ENCODE measurements around the gene MTA2. TPM values are rescaled to one million over a fixed set of nuclear protein-coding genes. Genes with fewer than 3 reads are reported as not detected.

The MTA2 gene
- total and polyA plus RNA-seq, 2 donors (not counting 1 experiment from before 2014, with no cell fraction given): 37.2 to 139 TPM

DNA sequence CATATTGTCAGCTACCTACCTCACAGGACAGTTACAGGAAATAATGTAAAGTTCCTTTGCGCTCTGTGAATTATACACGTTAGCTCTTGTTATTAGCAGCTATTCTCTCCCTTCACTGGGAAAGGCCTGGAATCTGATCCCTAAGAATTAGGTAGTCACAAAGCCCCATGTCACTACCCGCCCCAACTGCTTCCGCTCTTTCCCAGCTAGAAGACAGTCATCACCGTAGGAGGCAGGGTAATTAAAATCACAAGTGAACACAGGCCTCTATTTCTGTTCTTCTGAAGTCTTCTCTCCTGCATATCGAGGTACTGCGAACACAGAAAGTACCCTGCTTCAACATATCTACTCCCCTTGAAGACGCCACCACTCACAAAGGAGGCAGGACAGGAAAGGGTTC, 42.5 kb downstream of the MTA2 start:
- Histone ChIP-seq H3K27ac (ENCODE audit: low read length in 2 of 2) (peak overlapping the region in 1 of 2 donors; percentile 98), H3K36me3 (replicated peaks in 1 of 2; ENCODE audit: control extremely low read depth in 1 of 2, control insufficient read depth in 1 of 2, extremely low read depth in 1 of 2, insufficient read depth in 2 of 2, low read length in 1 of 2) (peaks cover 10 to 36% of the 10 kb centered on the region in 2 experiments), H3K9ac (ENCODE audit: low read length) (no peak overlapping the region), H2AFZ (ENCODE audit: insufficient read depth, low read depth, low read length, poor library complexity, severe bottlenecking) (no peak overlapping the region), H3K4me2 (replicated peaks; ENCODE audit: low read depth, low read length, poor library complexity, severe bottlenecking) (no peak overlapping the region), H4K20me1 (ENCODE audit: control insufficient read depth, insufficient read depth, low read length, poor library complexity, severe bottlenecking) (peaks cover 15% of the 10 kb centered on the region), H3K79me2 (ENCODE audit: control insufficient read depth, insufficient read depth, low read length) (peaks cover 13% of the 10 kb centered on the region), H3K4me1 (ENCODE audit: control insufficient read depth in 2 of 2, insufficient read depth in 2 of 2, low read length in 2 of 2) (peaks cover 37 to 55% of the 10 kb centered on the region in 2 donors), H3K27me3 (replicated peaks in 1 of 4; ENCODE audit: control extremely low read depth in 1 of 4, control insufficient read depth in 3 of 4, insufficient read depth in 4 of 4, low read length in 3 of 4) (no peaks in the 10 kb centered on the region), H3K4me3 (ENCODE audit: control extremely low read depth in 1 of 5, extremely low read depth in 1 of 5, insufficient read depth in 1 of 5, low read depth in 2 of 5, low read length in 4 of 5) (no peak overlapping the region), H3K9me3 (ENCODE audit: control extremely low read depth in 1 of 3, control insufficient read depth in 2 of 3, insufficient read depth in 1 of 3, low read length in 2 of 3) (no peaks in the 10 kb centered on the region)
- ATAC-seq (ENCODE audit: low read depth) (no peak), DNase-seq (no peak)
- WGBS (ENCODE audit: insufficient coverage): 94% methylated on average over 5 of the region's 8 CpGs
- TF ChIP-seq, protein P1, sequence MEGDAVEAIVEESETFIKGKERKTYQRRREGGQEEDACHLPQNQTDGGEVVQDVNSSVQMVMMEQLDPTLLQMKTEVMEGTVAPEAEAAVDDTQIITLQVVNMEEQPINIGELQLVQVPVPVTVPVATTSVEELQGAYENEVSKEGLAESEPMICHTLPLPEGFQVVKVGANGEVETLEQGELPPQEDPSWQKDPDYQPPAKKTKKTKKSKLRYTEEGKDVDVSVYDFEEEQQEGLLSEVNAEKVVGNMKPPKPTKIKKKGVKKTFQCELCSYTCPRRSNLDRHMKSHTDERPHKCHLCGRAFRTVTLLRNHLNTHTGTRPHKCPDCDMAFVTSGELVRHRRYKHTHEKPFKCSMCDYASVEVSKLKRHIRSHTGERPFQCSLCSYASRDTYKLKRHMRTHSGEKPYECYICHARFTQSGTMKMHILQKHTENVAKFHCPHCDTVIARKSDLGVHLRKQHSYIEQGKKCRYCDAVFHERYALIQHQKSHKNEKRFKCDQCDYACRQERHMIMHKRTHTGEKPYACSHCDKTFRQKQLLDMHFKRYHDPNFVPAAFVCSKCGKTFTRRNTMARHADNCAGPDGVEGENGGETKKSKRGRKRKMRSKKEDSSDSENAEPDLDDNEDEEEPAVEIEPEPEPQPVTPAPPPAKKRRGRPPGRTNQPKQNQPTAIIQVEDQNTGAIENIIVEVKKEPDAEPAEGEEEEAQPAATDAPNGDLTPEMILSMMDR (IDR thresholded peaks at IDR 0.05): no peak
- TF ChIP-seq EZH2 (IDR thresholded peaks at IDR 0.05; ENCODE audit: borderline replicate concordance, insufficient read depth, low read depth, low read length, poor library complexity, severe bottlenecking): no peak
- POLR2A ChIA-PET: interaction anchor here (9.3 kb wide), 1 partner anchor 17 kb away, joined by 119 read pairs; no protein-coding TSS in a partner anchor
- Mint-ChIP-seq H3K4me1 (peaks cover 49% of the 10 kb centered on the region), H3K9me3 (ENCODE audit: insufficient read depth) (no peaks in the 10 kb centered on the region), H3K27me3 (no peaks in the 10 kb centered on the region), H3K27ac (peak overlapping the region; percentile 78), H3K4me3 (peak overlapping the region; percentile 34)
- CTCF ChIA-PET: interaction anchor here (0.6 to 13.2 kb wide), 15 partner anchors 8 to 164 kb away, joined by 3 to 376 read pairs (median 9); partner anchors contain the start of genes AHNAK and EEF1G
- intact Hi-C loops (cut with micrococcal nuclease): loop anchor here (5.0 kb wide), 1 partner anchor 283 kb away; no protein-coding TSS in a partner anchor

DNA sequence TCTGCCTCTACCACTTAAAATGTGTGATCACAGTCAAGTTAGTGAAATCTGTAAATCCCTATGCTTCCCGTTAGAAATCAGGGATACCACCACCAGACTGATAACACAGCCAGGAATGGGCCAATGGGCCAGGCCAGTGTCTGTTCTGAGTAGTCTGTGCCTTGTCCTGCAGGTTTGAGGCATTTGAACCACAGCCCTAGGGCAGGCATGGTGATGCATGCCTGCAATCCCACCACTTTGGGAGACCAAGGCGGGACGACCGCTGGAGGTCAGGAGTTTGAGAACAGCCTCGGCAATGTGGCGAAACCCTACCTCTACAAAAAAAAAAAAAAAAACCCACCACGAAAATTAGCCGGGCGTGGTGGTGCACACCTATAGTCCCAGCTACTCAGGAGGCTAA, 43.0 kb downstream of the MTA2 start:
- peaks cover 18% of the 10 kb centered on the region for H3K79me2 ChIP-seq (ENCODE audit: control insufficient read depth, insufficient read depth, low read length)
- H3K9ac ChIP-seq (ENCODE audit: low read length): no peak overlapping the region
- H3K9me3 ChIP-seq (ENCODE audit: control extremely low read depth in 1 of 3, control insufficient read depth in 2 of 3, insufficient read depth in 1 of 3, low read length in 2 of 3): no peaks in the 10 kb centered on the region
- peaks cover 13% of the 10 kb centered on the region for H4K20me1 ChIP-seq (ENCODE audit: control insufficient read depth, insufficient read depth, low read length, poor library complexity, severe bottlenecking)
- H3K27me3 ChIP-seq (replicated peaks in 1 of 4; ENCODE audit: control extremely low read depth in 1 of 4, control insufficient read depth in 3 of 4, insufficient read depth in 4 of 4, low read length in 3 of 4): no peaks in the 10 kb centered on the region
- ChIA-PET CTCF (interaction anchor here (0.6 to 13.2 kb wide), 11 partner anchors 9 to 164 kb away, joined by 3 to 376 read pairs (median 5); no protein-coding TSS in a partner anchor), POLR2A (interaction anchor here (9.3 kb wide), 1 partner anchor 16 kb away, joined by 119 read pairs; no protein-coding TSS in a partner anchor)
- intact Hi-C loops (cut with micrococcal nuclease): loop anchor here (5.0 kb wide), 1 partner anchor 284 kb away; no protein-coding TSS in a partner anchor
- Mint-ChIP-seq H3K9me3 (ENCODE audit: insufficient read depth) (no peaks in the 10 kb centered on the region), H3K4me3 (no peak overlapping the region), H3K27me3 (no peaks in the 10 kb centered on the region), H3K4me1 (peaks cover 54% of the 10 kb centered on the region), H3K27ac (no peak overlapping the region)
- no peak for DNase-seq
- H2AFZ ChIP-seq (ENCODE audit: insufficient read depth, low read depth, low read length, poor library complexity, severe bottlenecking): no peak overlapping the region
- H3K27ac ChIP-seq (ENCODE audit: low read length in 2 of 2): peak overlapping the region; percentile 98 to 99
- 100% methylated on average over 1 of the region's 9 CpGs for WGBS (ENCODE audit: insufficient coverage)
- TF ChIP-seq, protein P1 (IDR thresholded peaks at IDR 0.05): no peak
- H3K36me3 ChIP-seq (replicated peaks in 1 of 2; ENCODE audit: control extremely low read depth in 1 of 2, control insufficient read depth in 1 of 2, extremely low read depth in 1 of 2, insufficient read depth in 2 of 2, low read length in 1 of 2): peaks cover 10 to 32% of the 10 kb centered on the region in 2 experiments
- no peak for ATAC-seq (ENCODE audit: low read depth)
- peaks cover 43 to 60% of the 10 kb centered on the region in 2 donors for H3K4me1 ChIP-seq (ENCODE audit: control insufficient read depth in 2 of 2, insufficient read depth in 2 of 2, low read length in 2 of 2)
- H3K4me2 ChIP-seq (replicated peaks; ENCODE audit: low read depth, low read length, poor library complexity, severe bottlenecking): no peak overlapping the region
- no peak overlapping the region for H3K4me3 ChIP-seq (ENCODE audit: control extremely low read depth in 1 of 5, extremely low read depth in 1 of 5, insufficient read depth in 1 of 5, low read depth in 2 of 5, low read length in 4 of 5)

Measured in B cell (primary cell).